B cell (primary cell): Measurements from ENCODE around the gene APCS.

Experiments
- EZH2 ChIP-seq: IDR thresholded peaks from 2 replicates; pipeline ENCODE4 v1.6.1; 2012; ENCODE audit warnings: borderline replicate concordance, low read depth, mild to moderate bottlenecking, moderate library complexity, low read length; ENCODE audit not compliant: insufficient read depth, poor library complexity, severe bottlenecking
- TF ChIP-seq, protein P1 (sequence below): fragments of 200-600 bp; IDR thresholded peaks from one replicate; pipeline ENCODE4 v1.8.0; 2022; ENCODE audit warnings: antibody characterized with exemption, mild to moderate bottlenecking

DNA sequence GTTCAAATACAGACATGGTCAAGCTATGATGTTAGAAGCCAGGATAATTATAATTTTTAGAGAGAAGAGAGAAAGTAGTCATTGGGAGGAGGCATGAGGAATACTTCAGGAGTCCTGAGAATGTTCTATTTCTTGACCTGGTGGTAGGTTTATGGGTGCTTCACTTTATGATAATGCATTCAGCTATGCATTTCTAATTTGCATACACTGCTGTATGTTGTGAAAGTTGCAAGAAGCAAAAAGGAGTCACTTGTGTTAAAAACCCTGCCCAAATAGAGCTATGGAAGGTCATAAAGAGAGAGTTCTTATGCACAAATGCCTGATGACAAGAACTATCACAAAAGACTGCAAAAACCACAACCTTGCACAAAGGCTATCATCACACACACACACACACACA, 45.3 kb downstream of the APCS start:
- TF ChIP-seq, protein P1, sequence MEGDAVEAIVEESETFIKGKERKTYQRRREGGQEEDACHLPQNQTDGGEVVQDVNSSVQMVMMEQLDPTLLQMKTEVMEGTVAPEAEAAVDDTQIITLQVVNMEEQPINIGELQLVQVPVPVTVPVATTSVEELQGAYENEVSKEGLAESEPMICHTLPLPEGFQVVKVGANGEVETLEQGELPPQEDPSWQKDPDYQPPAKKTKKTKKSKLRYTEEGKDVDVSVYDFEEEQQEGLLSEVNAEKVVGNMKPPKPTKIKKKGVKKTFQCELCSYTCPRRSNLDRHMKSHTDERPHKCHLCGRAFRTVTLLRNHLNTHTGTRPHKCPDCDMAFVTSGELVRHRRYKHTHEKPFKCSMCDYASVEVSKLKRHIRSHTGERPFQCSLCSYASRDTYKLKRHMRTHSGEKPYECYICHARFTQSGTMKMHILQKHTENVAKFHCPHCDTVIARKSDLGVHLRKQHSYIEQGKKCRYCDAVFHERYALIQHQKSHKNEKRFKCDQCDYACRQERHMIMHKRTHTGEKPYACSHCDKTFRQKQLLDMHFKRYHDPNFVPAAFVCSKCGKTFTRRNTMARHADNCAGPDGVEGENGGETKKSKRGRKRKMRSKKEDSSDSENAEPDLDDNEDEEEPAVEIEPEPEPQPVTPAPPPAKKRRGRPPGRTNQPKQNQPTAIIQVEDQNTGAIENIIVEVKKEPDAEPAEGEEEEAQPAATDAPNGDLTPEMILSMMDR = no peak
- no peak for TF ChIP-seq EZH2
